ENCODE measurements around the gene PRPS2.

- TF ChIP-seq EZH2 (IDR thresholded peaks at IDR 0.05; ENCODE audit: low read length, unreplicated experiment): no peak
- no peak for TF ChIP-seq CTCF (conservative IDR thresholded peaks at IDR 0.05; ENCODE audit: low read depth, low read length)
- no peak for TF ChIP-seq EZH2phosphoT487 (IDR thresholded peaks at IDR 0.05; ENCODE audit: borderline replicate concordance, low read length)
These were observed 52.0 kb downstream of the PRPS2 start for GRCh38 chrX:12843061-12843667.

Data from PC-3 (cell line).